Renal cortex interstitium (tissue), 15 donors: ENCODE results near the gene NDE1. TPM values are rescaled to one million over a fixed set of nuclear protein-coding genes. Genes with fewer than 3 reads are reported as not detected.
A peak's percentile ranks its signal among the peaks of the same experiment; 100 is the strongest.
"Not testable (repeated sequence)": the region's sequence is repeated elsewhere in the genome, so short reads cannot be mapped to it uniquely, and the experiment has no call there.

Experiments
- DNase-seq, 11 donors: peaks; one replicate each; pipeline ENCODE4 v3.0.0-alpha.2; 2013; ENCODE audit warnings: low read depth in 9 of 11, low spot score in 4 of 11; ENCODE audit errors: extremely low read depth in 1 of 11
- long read RNA-seq, 16 experiments: transcript quantifications; one replicate each; lab custom pipeline, GENCODE V29; 2026
- polyA plus RNA-seq, 3 donors: library from polyadenylated mRNA; unstranded; fragments of 120-200 nt; gene quantifications; one replicate each; pipeline ENCODE4 v1.2.1, GENCODE V29; 2013; ENCODE audit not compliant: insufficient read length in 3 of 3

The NDE1 gene
- 10 to 100 TPM; 38.1 to 49.8 (median 43.1) TPM for polyA plus RNA-seq
- long read RNA-seq, donor 1, result 0 reads
- long read RNA-seq, donor 2, partial matches to known transcripts, result 6 of 7 reads
- long read RNA-seq, donor 2, other reads (novel, unspliced or antisense), result 0 of 7 reads
- long read RNA-seq, donor 3, result 0 reads
- long read RNA-seq, donor 4, partial matches to known transcripts, result 0 of 1 reads
- long read RNA-seq, donor 4, other reads (novel, unspliced or antisense), result 0 of 1 reads
- long read RNA-seq, donor 5, result 0 reads
- long read RNA-seq, donor 6, partial matches to known transcripts, result 8 of 10 reads
- long read RNA-seq, donor 6, other reads (novel, unspliced or antisense), result 0 of 10 reads
- long read RNA-seq, donor 7, partial matches to known transcripts, result 0 of 2 reads
- long read RNA-seq, donor 7, other reads (novel, unspliced or antisense), result 0 of 2 reads
- long read RNA-seq, donor 8, result 0 reads
- long read RNA-seq, donor 9, result 0 reads
- long read RNA-seq, donor 10, partial matches to known transcripts, result 5 of 6 reads
- long read RNA-seq, donor 10, other reads (novel, unspliced or antisense), result 0 of 6 reads
- long read RNA-seq, donor 11, partial matches to known transcripts, result 0 of 1 reads
- long read RNA-seq, donor 11, other reads (novel, unspliced or antisense), result 0 of 1 reads
- long read RNA-seq, donor 12, result 0 reads
- long read RNA-seq, donor 13, result 0 reads
- long read RNA-seq, donor 14, partial matches to known transcripts, result 6 of 7 reads
- long read RNA-seq, donor 14, other reads (novel, unspliced or antisense), result 0 of 7 reads
- long read RNA-seq, donor 15, partial matches to known transcripts, result 0 of 1 reads
- long read RNA-seq, donor 15, other reads (novel, unspliced or antisense), result 0 of 1 reads
- long read RNA-seq, donor 16, partial matches to known transcripts, result 5 of 9 reads
- long read RNA-seq, donor 16, other reads (novel, unspliced or antisense), result 0 of 9 reads

- DNase-seq, result peak in 10 of 11 donors; percentile 74 to 91 (median 88)
These were observed at the start of gene NDE1 for GRCh38 chr16:15650019-15650697. TSS of gene NDE1 (plus strand) at chr16:15650245. CDS start at chr16:15664779, 14,534 bp downstream.

GRCh38 chr16:15601212-15601879 is 48.7 kb upstream of the NDE1 start:
- no peak for DNase-seq

- DNase-seq, result no peak
These were observed 47.6 kb upstream of the NDE1 start for GRCh38 chr16:15602285-15603044.

- no peak for DNase-seq
These were observed 45.3 kb upstream of the NDE1 start for GRCh38 chr16:15604460-15605440.

GRCh38 chr16:15605839-15606517 is 44.1 kb upstream of the NDE1 start:
- no peak for DNase-seq

GRCh38 chr16:15606518-15607220 is 43.4 kb upstream of the NDE1 start:
- DNase-seq, result no peak

GRCh38 chr16:15607221-15607699 is 42.8 kb upstream of the NDE1 start:
- not testable (repeated sequence) for DNase-seq

- DNase-seq, result no peak
These were observed 42.2 kb upstream of the NDE1 start for GRCh38 chr16:15607700-15608396.

- no peak for DNase-seq
These were observed 41.4 kb upstream of the NDE1 start for GRCh38 chr16:15608398-15609285.

GRCh38 chr16:15609286-15609649 is 40.8 kb upstream of the NDE1 start:
- no peak for DNase-seq

- DNase-seq, result no peak
These were observed 39.6 kb upstream of the NDE1 start for GRCh38 chr16:15610369-15610871.

- DNase-seq, result no peak
These were observed 38.4 kb upstream of the NDE1 start for GRCh38 chr16:15611610-15612009.

GRCh38 chr16:15613676-15614075 is 36.4 kb upstream of the NDE1 start:
- no peak for DNase-seq

- DNase-seq, result no peak
These were observed 34.0 kb upstream of the NDE1 start for GRCh38 chr16:15616012-15616411.
